ENCODE data around the gene OR2A7.
"Not testable (repeated sequence)": the region's sequence is repeated elsewhere in the genome, so short reads cannot be mapped to it uniquely, and the experiment has no call there.

DNA sequence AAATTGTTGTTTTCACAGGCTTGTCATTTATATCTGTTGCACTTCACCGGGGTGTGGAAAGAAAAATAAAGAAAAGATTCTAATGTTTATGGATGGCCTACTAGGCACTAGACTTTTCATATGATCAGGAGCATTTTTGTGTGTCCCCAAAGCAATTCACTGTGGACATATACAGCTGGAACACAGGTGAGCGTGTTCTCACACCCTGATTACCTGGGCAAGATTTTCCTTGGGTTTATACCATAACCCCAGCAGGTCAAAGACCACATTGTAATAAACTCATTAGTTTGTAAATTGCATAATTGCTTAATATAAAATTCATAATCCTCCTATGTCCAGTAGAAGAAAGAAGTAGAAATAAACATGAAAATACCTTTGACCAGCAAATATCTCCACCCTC is 46.6 kb upstream of the OR2A7 start:
- TF ChIP-seq, protein P1, sequence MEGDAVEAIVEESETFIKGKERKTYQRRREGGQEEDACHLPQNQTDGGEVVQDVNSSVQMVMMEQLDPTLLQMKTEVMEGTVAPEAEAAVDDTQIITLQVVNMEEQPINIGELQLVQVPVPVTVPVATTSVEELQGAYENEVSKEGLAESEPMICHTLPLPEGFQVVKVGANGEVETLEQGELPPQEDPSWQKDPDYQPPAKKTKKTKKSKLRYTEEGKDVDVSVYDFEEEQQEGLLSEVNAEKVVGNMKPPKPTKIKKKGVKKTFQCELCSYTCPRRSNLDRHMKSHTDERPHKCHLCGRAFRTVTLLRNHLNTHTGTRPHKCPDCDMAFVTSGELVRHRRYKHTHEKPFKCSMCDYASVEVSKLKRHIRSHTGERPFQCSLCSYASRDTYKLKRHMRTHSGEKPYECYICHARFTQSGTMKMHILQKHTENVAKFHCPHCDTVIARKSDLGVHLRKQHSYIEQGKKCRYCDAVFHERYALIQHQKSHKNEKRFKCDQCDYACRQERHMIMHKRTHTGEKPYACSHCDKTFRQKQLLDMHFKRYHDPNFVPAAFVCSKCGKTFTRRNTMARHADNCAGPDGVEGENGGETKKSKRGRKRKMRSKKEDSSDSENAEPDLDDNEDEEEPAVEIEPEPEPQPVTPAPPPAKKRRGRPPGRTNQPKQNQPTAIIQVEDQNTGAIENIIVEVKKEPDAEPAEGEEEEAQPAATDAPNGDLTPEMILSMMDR (IDR thresholded peaks at IDR 0.05; ENCODE audit: low read length), result not testable (repeated sequence)
- not testable (repeated sequence) for TF ChIP-seq EZH2 (IDR thresholded peaks at IDR 0.05; ENCODE audit: borderline replicate concordance, low read length)
